ENCODE results near the gene RSF1.

- no peak for TF ChIP-seq CTCF (IDR thresholded peaks at IDR 0.05)
- no peak for TF ChIP-seq POLR2A (IDR thresholded peaks at IDR 0.05)
Measured at GRCh38 chr11:77611921-77612320, 208.6 kb downstream of the RSF1 start.
